A549 treated with RU486 at 1 μM for 4 hours (cell line): ENCODE results near the gene TRAPPC3L. TPM values are rescaled to one million over a fixed set of nuclear protein-coding genes. Genes with fewer than 3 reads are reported as not detected.

Experiments
- total RNA-seq: library from RNA; stranded (reverse); fragments of 200-300 nt; extraction: Qiagen RNA extraction; gene quantifications from 5 replicates; pipeline ENCODE4 v1.2.3, GENCODE V29; 2022; ENCODE audit warnings: low read depth

Gene TRAPPC3L
- total RNA-seq: not detected in 5 replicates

GRCh38 chr6:116545651-116546050 is at the start of gene TRAPPC3L:
TRAPPC3L (minus strand) TSS chr6:116545684; CDS start chr6:116545514, 170 bp downstream.

GRCh38 chr6:116570856-116571682 is 25.6 kb upstream of the TRAPPC3L start, which contains the start of gene RWDD1:
RWDD1 (plus strand) TSS chr6:116571504; CDS start chr6:116571583, 79 bp downstream.

GRCh38 chr6:116553451-116553850 is 8.0 kb upstream of the TRAPPC3L start, which contains the start of gene CALHM4:
CALHM4 (plus strand) TSS chr6:116553751; CDS start chr6:116553794, 43 bp downstream.

GRCh38 chr6:116511424-116512110 is 33.9 kb downstream of the TRAPPC3L start, which contains the start of gene CALHM5:
CALHM5 (plus strand) TSS chr6:116511639; CDS start chr6:116511697, 58 bp downstream.

GRCh38 chr6:116461331-116461931 is 84.1 kb downstream of the TRAPPC3L start, which contains the start of gene CALHM6:
CALHM6 (plus strand) TSS chr6:116461375; CDS start chr6:116461930, 555 bp downstream.

Other genes starting within 250 kb of the TRAPPC3L start
- 12.4 to 19.1 TPM (median 17.3 TPM) in 5 replicates for gene DSE, start 174.7 kb downstream of the TRAPPC3L start, total RNA-seq
- gene CALHM6, start 84.3 kb downstream of the TRAPPC3L start, total RNA-seq: not detected in 5 replicates
- 0.03 to 0.10 TPM (median 0.07 TPM) in 5 replicates for gene CALHM5, start 34.0 kb downstream of the TRAPPC3L start, total RNA-seq
- gene CALHM4, start 8.1 kb upstream of the TRAPPC3L start, total RNA-seq: not detected in 5 replicates
- gene RWDD1, start 25.8 kb upstream of the TRAPPC3L start, total RNA-seq: 18.4 to 41.6 TPM (median 36.8 TPM) in 5 replicates
- 0.15 to 0.39 TPM (median 0.18 TPM) in 5 replicates for gene RSPH4A, start 70.8 kb upstream of the TRAPPC3L start, total RNA-seq
- gene ZUP1, start 123.1 kb upstream of the TRAPPC3L start, total RNA-seq: 4.2 to 7.9 TPM (median 7.0 TPM) in 5 replicates
- gene KPNA5, start 135.5 kb upstream of the TRAPPC3L start, total RNA-seq: 0.42 to 1.9 TPM (median 1.5 TPM) in 5 replicates
- gene FAM162B, start 220.0 kb upstream of the TRAPPC3L start, total RNA-seq: 0.15 to 0.22 TPM in 2 of 5 replicates, not detected in the others